ENCODE data around the gene MET.

Gene MET

DNA sequence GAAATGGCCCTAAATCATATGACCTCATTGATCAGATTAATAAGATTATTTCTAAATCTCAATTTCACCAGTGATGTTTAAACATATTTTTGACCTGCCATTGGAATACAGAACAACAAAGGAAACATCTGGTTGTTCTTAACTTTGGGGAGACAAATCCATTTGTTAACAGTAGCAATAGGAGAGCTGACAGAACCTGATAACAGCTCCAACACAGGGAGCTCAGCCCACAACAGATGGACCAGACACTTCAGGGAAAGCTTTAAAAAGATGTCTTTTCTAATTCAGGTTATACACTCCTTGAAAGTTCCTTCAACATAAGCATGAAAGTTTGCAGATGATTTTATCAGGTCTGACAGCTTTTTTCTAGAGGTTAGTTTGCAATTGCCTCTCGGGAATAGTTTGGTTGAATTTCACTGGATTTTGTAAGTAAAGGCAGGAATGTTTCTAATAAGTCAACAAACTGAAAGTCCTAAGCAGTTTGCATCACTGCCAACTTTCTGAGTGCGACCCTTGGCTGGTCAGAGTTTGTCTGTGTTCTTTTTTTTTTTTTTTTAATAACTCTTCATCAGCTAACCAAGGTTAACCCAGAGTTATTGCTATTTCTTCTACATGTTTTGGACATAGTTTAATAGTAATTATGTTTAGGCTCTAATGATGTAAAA, 6.5 kb upstream of the MET start:
- no peak for DNase-seq

DNA sequence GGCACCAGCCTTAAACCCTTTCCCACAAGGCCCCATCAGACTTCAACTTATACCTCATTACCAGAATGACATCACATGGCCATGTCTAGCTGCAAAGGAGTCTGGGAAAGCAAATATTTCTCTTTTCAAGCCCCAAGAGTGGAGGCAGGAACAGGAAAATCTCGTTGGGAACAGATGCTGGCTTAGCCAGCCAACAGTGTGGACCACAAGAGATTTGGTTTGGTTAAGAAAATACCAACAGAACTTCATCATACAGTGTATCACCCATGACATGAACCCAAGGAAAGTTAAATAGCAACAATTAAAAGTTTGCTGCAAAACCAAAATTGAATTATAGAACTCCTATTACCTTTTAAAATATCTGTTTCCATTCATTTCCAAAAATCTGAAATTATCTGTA, 2.2 kb upstream of the MET start:
- no peak for DNase-seq

DNA sequence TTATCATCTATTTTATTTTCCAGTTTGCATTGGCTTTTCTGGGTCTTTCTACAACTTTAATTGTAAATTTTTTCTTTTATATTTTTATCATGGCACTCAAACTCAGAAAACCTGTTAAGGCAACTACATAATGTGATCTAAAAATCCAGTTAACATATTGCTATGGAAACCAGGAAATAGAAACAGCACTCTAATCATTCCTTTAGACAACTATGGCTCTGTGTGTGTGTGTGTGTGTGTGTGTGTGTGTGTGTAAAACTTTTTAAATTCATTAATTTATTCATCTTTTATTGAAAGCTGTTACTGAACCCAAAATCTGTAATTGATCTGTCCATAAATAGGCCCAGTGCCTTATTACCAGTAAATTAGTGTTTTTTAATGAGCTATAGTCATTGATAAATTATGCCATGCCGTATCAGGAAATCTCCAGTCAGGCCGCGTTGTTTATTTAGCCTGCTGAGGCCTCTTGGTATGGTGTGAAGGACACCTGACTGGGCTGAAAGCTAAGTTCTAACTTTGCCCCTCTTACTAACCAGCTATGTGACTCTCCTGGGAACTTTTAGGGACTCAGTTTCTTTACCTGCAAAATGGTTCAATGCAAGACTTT, 1.5 kb upstream of the MET start:
- DNase-seq: no peak

GRCh38 chr7:116671111-116671510, 885 bp upstream of the MET start:
- no peak for DNase-seq

- DNase-seq: no peak
These were observed 830 bp downstream of the MET start for GRCh38 chr7:116672596-116673456.

GRCh38 chr7:116673457-116673865, 1.5 kb downstream of the MET start:
- no peak for DNase-seq

- no peak for DNase-seq
These were observed 2.6 kb downstream of the MET start for GRCh38 chr7:116674508-116675173.

GRCh38 chr7:116675812-116676355, 3.9 kb downstream of the MET start:
- no peak for DNase-seq

GRCh38 chr7:116678780-116679179, 6.8 kb downstream of the MET start:
- DNase-seq: no peak

DNA sequence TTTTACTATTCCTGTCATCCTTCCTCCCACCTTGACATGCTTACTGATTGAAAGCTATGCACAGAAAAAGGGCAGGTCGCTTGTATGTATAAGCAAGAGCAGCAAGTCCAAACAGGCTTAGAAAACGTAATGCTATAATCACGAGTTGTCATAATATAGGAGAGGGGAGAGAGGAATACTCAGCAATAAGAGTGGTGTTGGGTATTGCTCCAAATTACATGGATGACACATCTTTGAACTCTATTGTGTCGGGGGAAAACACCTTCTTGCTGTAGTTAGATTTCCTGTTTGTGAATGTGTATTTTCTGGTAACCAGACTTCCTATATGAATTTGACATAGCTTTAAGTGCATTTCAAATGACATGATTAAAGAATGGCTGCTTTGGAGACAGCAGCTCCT, 7.5 kb downstream of the MET start:
- no peak for DNase-seq

DNA sequence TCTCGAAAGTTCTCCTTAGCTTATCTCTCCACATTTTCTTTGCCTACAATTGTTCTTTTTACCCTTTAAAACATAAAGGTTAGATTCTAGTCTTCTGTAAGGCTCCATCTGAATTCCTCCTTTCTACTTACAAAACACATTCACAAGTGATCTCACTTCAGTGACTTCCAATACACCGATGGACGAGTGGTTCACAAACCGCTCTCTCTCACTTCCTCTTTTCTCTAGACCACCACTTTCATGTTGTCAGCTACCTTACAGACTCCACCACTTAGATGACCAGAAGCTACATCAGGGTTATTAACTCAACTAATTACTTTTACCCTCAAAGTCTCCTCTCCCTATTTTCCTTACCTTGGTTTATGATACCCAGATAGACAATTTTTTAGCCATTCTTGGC, 11.8 kb downstream of the MET start:
- DNase-seq: no peak

DNA sequence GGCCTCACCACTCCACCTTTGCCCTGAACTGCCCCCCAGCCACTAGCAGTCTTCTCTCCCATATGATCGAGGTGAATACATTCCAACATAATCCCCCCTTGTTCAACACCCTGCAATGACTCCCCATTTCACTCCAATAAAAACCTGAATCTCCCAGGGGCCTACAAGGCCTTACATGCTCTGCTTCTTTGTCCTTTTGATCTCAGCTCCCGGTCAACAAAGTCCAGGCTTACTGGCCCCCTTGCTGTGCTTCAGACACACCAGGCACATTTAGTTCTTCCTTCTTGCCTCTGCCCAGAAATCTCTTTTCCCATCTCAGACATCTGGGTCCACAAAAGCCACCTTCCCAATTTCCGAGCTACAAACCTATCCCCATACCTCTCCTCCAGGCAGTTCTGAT, 14.0 kb downstream of the MET start:
- no peak for DNase-seq

DNA sequence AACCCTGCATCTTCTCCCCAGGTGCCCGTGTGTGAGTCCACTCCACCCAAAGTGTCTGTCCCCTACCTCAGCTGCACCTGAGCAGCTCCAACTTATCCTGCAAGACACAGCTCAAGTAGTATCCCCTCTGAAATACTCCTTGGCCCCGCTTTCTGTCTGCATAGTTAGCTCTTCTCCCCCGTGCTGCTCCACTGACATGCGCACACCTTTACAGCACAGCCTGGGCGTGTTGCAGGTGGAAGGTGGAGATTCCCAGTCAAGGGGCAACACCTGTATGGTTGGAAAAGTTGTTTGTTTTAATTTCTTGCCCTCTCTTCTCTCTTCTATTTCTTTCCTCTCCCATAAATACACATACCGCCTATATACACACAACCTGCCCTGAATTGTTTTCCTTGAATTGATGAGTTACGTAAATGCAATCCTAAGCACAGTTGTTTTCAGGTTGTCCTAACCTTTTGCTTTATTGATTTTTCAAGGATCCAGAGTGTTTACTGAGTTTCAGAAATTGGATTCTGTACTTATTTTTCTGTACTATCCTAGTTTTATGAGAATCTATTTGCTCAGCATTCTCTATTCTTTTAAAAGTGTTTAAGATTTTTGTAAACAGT, 14.9 kb downstream of the MET start:
- DNase-seq: peak in 1 of 6 experiments; percentile 34

DNA sequence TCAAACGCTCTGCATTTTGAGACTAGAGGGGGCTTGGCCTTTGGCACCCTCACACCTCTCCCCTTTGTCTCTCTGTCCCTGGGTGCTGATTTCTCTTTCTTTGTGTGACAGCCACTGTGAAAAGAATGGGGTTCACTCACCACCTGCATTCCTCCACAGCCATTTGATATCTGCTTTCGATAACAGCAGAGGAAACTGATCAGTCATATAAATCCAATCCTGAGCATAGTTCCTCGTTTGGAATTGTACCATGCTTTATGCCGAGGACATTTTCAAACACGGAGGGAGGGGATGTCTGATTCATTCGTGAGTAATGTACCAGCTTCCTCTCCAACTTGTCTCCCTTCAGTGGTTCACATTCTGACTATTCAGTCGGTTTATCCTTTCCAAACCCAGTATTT, 15.8 kb downstream of the MET start:
- no peak for DNase-seq

DNA sequence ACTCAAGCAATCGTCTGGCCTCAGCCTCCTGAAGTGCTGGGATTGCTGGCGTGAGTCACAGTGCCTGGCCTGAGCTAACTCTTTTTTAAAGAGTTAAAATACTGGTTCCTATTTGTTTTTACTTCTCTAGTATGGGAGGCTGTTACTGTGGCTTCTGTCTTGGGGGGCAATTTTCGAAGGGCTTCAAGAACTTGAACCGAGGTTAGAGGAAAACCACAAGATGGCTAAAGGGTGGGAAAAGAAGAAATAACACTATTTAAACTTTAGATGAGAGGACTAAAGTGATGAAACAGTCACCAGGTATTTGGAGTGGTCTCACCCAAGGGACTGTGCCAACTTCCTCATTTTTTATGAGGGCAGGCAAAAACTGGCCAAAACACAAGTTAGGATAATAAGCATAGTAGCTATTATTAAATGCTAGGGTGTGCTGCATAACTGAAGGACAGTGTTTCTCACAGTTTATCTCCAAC, 17.8 kb downstream of the MET start:
- no peak for DNase-seq

GRCh38 chr7:116691664-116692063, 19.7 kb downstream of the MET start:
- DNase-seq: no peak

DNA sequence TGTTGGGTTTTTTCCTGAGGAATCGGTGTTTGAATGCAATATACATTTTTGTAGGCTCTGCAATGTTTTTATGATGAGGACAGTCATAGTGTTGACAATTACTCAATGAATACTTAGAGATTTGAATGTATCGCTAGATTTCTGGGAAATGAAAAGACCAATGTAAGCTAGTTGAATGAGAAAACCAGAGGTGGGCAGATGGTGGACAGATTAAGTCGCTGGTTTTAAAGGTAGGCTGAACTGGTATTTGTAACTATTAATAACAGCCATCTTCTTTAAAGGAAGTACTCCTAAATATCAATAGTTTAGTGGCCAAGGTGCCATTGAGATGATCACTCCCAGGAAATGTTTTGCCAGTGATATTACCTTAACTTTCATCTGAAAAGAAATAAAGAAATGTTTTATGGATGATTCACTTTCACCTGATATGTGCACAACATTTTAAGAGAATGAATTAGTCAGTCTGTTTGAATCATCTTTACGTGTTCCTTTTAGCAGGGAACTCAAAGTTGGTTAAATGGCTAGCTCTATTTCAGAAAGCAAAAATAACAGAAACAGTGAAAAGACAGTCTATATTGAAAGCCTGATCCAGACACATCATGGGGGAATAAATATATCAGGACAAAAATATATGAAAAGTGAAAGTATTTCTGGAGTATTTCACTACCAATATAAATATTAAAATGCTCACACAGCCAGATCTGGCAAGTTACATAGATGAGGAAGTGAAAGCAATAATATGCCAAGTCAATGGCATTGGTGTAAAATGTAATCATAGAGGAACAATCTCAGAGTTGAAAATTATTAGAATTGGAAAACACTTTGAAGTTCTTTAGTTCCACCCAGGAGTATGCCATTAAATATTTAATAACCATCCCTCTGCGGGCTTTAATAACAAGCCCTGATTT, 20.7 kb downstream of the MET start:
- no peak for DNase-seq

- no peak for DNase-seq
These were observed 24.7 kb downstream of the MET start for GRCh38 chr7:116696707-116697106.

- DNase-seq: no peak
These were observed 25.2 kb downstream of the MET start for GRCh38 chr7:116697152-116697551.

- DNase-seq: no peak
These were observed 25.8 kb downstream of the MET start for GRCh38 chr7:116697761-116698160.

GRCh38 chr7:116698396-116698795, 26.4 kb downstream of the MET start:
- no peak for DNase-seq
